NCI-H2196 (cell line): ENCODE results near the gene HSFX4.
"Not testable (repeated sequence)": the region's sequence is repeated elsewhere in the genome, so short reads cannot be mapped to it uniquely, and the experiment has no call there.

Experiments used
- DNase-seq: peaks from one replicate; lab custom pipeline; 2025; ENCODE audit not compliant: unreplicated experiment; lab: John Stamatoyannopoulos, UW

Gene HSFX4

GRCh38 chrX:149937871-149938426 is 8.6 kb downstream of the HSFX4 start:
- no peak for DNase-seq

GRCh38 chrX:149938427-149938880 is 9.1 kb downstream of the HSFX4 start, which contains the start of gene EOLA2:
TSS of gene EOLA2 (minus strand) at chrX:149938491. CDS start at chrX:149933874, 4,617 bp downstream.
- peak; percentile 91 for DNase-seq

GRCh38 chrX:149938881-149939654 is 9.7 kb downstream of the HSFX4 start:
- peak; percentile 88 for DNase-seq

- no peak for DNase-seq
These were observed 10.2 kb downstream of the HSFX4 start for GRCh38 chrX:149939655-149939904.

GRCh38 chrX:149939905-149940673 is 10.7 kb downstream of the HSFX4 start:
- DNase-seq: peak; percentile 83

GRCh38 chrX:149940674-149941024 is 11.3 kb downstream of the HSFX4 start:
- DNase-seq: not testable (repeated sequence)

GRCh38 chrX:149945087-149945670 is 15.8 kb downstream of the HSFX4 start:
- DNase-seq: not testable (repeated sequence)

- DNase-seq: not testable (repeated sequence)
These were observed 16.4 kb downstream of the HSFX4 start for GRCh38 chrX:149945820-149946219.

GRCh38 chrX:149946932-149947331 is 17.6 kb downstream of the HSFX4 start:
- DNase-seq: not testable (repeated sequence)

GRCh38 chrX:149948016-149948415 is 18.6 kb downstream of the HSFX4 start:
- DNase-seq: no peak

- no peak for DNase-seq
These were observed 20.5 kb downstream of the HSFX4 start for GRCh38 chrX:149949743-149950436.

GRCh38 chrX:149950681-149951080 is 21.3 kb downstream of the HSFX4 start:
- peak; percentile 5 for DNase-seq

GRCh38 chrX:149961572-149961971 is 32.2 kb downstream of the HSFX4 start:
- DNase-seq: no peak

GRCh38 chrX:149962010-149962409 is 32.6 kb downstream of the HSFX4 start:
- no peak for DNase-seq

- peak; percentile 42 for DNase-seq
These were observed 33.7 kb downstream of the HSFX4 start for GRCh38 chrX:149962859-149963757.

- DNase-seq: no peak
These were observed 49.8 kb downstream of the HSFX4 start for GRCh38 chrX:149979126-149979644.
